ENCODE measurements around the gene C19orf33. TPM values are rescaled to one million over a fixed set of nuclear protein-coding genes. Genes with fewer than 3 reads are reported as not detected.

The C19orf33 gene
- total and polyA plus RNA-seq, 9 of the 15 experiments (the other 6 are each of a cell fraction or from before 2014, with no cell fraction given) = 3.2 TPM; not detected in 8

- TF ChIP-seq VEZF1 (CRISPR knock-in tag; IDR thresholded peaks at IDR 0.05) (peak; percentile 64), ZNF512 (tag; IDR thresholded peaks at IDR 0.05) (peak; percentile 96), YY1 (IDR thresholded peaks at IDR 0.05; ENCODE audit: borderline replicate concordance in 1 of 3, control insufficient read depth in 1 of 3, extremely low read depth in 1 of 3, insufficient read depth in 3 of 3, insufficient read length in 1 of 3, insufficient replicate concordance in 2 of 3, low read depth in 1 of 3, low read length in 2 of 3) (peak in 2 of 3 experiments; percentile 66 to 83), RBBP5 (IDR thresholded peaks at IDR 0.05; ENCODE audit: borderline replicate concordance, insufficient read depth, low read length, poor library complexity, severe bottlenecking) (peak; percentile 30), NFRKB (IDR thresholded peaks at IDR 0.05; ENCODE audit: low read depth) (peak; percentile 73), ARNT (IDR thresholded peaks at IDR 0.05) (peak; percentile 17 to 53; a peak in 1 of 4 replicates), HNRNPUL1 (IDR thresholded peaks at IDR 0.05; ENCODE audit: low read length) (no peak), LARP7 (IDR thresholded peaks at IDR 0.05) (peak; percentile 99), RB1 (IDR thresholded peaks at IDR 0.05; ENCODE audit: low read depth) (peak; percentile 40; the same call in 1 of the 2 replicates), THRB (CRISPR knock-in tag; conservative IDR thresholded peaks at IDR 0.05) (peak; percentile 89; the same call in 1 of the 2 replicates), SMARCB1 (IDR thresholded peaks at IDR 0.05; ENCODE audit: insufficient read length, low read depth) (no peak), PKNOX1 (IDR thresholded peaks at IDR 0.05) (peak; percentile 17), MTA1 (IDR thresholded peaks at IDR 0.05; ENCODE audit: borderline replicate concordance) (peak; percentile 62; the same call in 1 of the 2 replicates), HDAC1 (IDR thresholded peaks at IDR 0.05) (peak in 1 of 2 experiments; percentile 88; a peak in 2 of 4 replicates), NKRF (IDR thresholded peaks at IDR 0.05; ENCODE audit: borderline replicate concordance) (peak; percentile 88), TFAP4 (CRISPR knock-in tag; IDR thresholded peaks at IDR 0.05; ENCODE audit: borderline replicate concordance) (no peak; the same call in 1 of the 2 replicates), KDM5B (IDR thresholded peaks at IDR 0.05; ENCODE audit: insufficient replicate concordance, low read depth, low read length) (peak; percentile 54)
Measured at GRCh38 chr19:38335949-38336637, 32.0 kb downstream of the C19orf33 start (continued).

Measured in K562 (cell line).